OCI-LY3 (cell line): ENCODE results near the gene FCER2.

Experiments
- H2AFZ ChIP-seq: fragments of 200-600, 300-600 bp; shearing (Covaris generic); 2 replicates; pipeline ENCODE4 v1.6.0; 2014; ENCODE audit warnings: antibody characterized with exemption, low read depth, low read length
- H3K27ac ChIP-seq: fragments of 200-600, 300-600 bp; sonication (generic); 2 replicates; pipeline ENCODE4 v1.5.1; 2014; ENCODE audit warnings: mild to moderate bottlenecking, low read length, moderate library complexity, mixed read lengths
- H3K27me3 ChIP-seq: fragments of 200-600, 300-600 bp; sonication (generic); 2 replicates; pipeline ENCODE4 v1.6.1; 2014; ENCODE audit warnings: low read depth, low read length, mixed read lengths
- H3K36me3 ChIP-seq: fragments of 200-600, 300-600 bp; sonication (generic); replicated peaks from 2 replicates; pipeline ENCODE3; 2014; ENCODE audit warnings: low read depth, low read length, mixed read lengths
- H3K4me1 ChIP-seq: fragments of 300-600, 200-600 bp; sonication (generic); 2 replicates; pipeline ENCODE4 v1.6.1; 2014; ENCODE audit warnings: low read length, mixed read lengths
- H3K4me2 ChIP-seq: fragments of 200-600, 300-600 bp; sonication (generic); 2 replicates; pipeline ENCODE4 v1.6.1; 2014; ENCODE audit warnings: low read length, mixed read lengths
- H3K4me3 ChIP-seq: fragments of 300-600, 200-600 bp; sonication (generic); 2 replicates; pipeline ENCODE4 v1.5.1; 2014; ENCODE audit warnings: antibody characterized with exemption, mild to moderate bottlenecking, low read length, moderate library complexity
- H3K79me2 ChIP-seq: fragments of 300-600, 200-600 bp; shearing (Covaris generic); 2 replicates; pipeline ENCODE4 v1.6.1; 2014; ENCODE audit warnings: mild to moderate bottlenecking, low read length, mixed read lengths
- H3K9ac ChIP-seq: fragments of 300-600, 200-600 bp; shearing (Covaris generic); 2 replicates; pipeline ENCODE4 v1.6.0; 2014; ENCODE audit warnings: mild to moderate bottlenecking, low read length, moderate library complexity
- H3K9me3 ChIP-seq: fragments of 200-600, 300-600 bp; shearing (Covaris generic); 2 replicates; pipeline ENCODE4 v1.6.1; 2014; ENCODE audit warnings: low read length, mixed read lengths; ENCODE audit not compliant: insufficient read depth
- H4K20me1 ChIP-seq: fragments of 200-600, 300-600 bp; sonication (generic); 2 replicates; pipeline ENCODE4 v1.6.1; 2016; ENCODE audit warnings: low read length, mixed read lengths; ENCODE audit not compliant: insufficient read depth
- EZH2phosphoT487 ChIP-seq: fragments of 200-600 bp; shearing (Covaris generic); IDR thresholded peaks from 2 replicates; pipeline ENCODE4 v1.6.1; 2018; ENCODE audit warnings: antibody characterized with exemption, mixed run types, low read depth
- TF ChIP-seq, protein P1 (sequence below): fragments of 200-600, 300-600 bp; sonication (generic); IDR thresholded peaks from 2 replicates; pipeline ENCODE4 v1.5.1; 2014; ENCODE audit warnings: antibody characterized with exemption, low read length, low read depth

Gene FCER2

GRCh38 chr19:7655581-7655980, 46.4 kb downstream of the FCER2 start:
- Histone ChIP-seq H4K20me1 (no peaks in the 10 kb centered on the region), H3K9ac (no peak overlapping the region), H2AFZ (no peak overlapping the region), H3K9me3 (no peaks in the 10 kb centered on the region), H3K79me2 (no peaks in the 10 kb centered on the region), H3K27ac (no peak overlapping the region), H3K4me3 (no peak overlapping the region), H3K4me1 (peaks cover 2% of the 10 kb centered on the region; the same call in 1 of the 2 replicates), H3K27me3 (peaks cover 10% of the 10 kb centered on the region), H3K4me2 (no peak overlapping the region), H3K36me3 (no peaks in the 10 kb centered on the region)
- no peak for TF ChIP-seq EZH2phosphoT487
- TF ChIP-seq, protein P1, sequence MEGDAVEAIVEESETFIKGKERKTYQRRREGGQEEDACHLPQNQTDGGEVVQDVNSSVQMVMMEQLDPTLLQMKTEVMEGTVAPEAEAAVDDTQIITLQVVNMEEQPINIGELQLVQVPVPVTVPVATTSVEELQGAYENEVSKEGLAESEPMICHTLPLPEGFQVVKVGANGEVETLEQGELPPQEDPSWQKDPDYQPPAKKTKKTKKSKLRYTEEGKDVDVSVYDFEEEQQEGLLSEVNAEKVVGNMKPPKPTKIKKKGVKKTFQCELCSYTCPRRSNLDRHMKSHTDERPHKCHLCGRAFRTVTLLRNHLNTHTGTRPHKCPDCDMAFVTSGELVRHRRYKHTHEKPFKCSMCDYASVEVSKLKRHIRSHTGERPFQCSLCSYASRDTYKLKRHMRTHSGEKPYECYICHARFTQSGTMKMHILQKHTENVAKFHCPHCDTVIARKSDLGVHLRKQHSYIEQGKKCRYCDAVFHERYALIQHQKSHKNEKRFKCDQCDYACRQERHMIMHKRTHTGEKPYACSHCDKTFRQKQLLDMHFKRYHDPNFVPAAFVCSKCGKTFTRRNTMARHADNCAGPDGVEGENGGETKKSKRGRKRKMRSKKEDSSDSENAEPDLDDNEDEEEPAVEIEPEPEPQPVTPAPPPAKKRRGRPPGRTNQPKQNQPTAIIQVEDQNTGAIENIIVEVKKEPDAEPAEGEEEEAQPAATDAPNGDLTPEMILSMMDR: no peak

- Histone ChIP-seq H3K4me3 (no peak overlapping the region), H2AFZ (no peak overlapping the region), H3K4me2 (no peak overlapping the region), H3K27ac (no peak overlapping the region), H3K9ac (no peak overlapping the region), H3K9me3 (no peaks in the 10 kb centered on the region), H4K20me1 (no peaks in the 10 kb centered on the region), H3K4me1 (peaks cover 2% of the 10 kb centered on the region; the same call in 1 of the 2 replicates), H3K36me3 (no peaks in the 10 kb centered on the region), H3K79me2 (no peaks in the 10 kb centered on the region), H3K27me3 (peaks cover 10% of the 10 kb centered on the region)
- no peak for TF ChIP-seq EZH2phosphoT487
- TF ChIP-seq, protein P1: no peak
These were observed 47.5 kb downstream of the FCER2 start for GRCh38 chr19:7654401-7654800.

DNA sequence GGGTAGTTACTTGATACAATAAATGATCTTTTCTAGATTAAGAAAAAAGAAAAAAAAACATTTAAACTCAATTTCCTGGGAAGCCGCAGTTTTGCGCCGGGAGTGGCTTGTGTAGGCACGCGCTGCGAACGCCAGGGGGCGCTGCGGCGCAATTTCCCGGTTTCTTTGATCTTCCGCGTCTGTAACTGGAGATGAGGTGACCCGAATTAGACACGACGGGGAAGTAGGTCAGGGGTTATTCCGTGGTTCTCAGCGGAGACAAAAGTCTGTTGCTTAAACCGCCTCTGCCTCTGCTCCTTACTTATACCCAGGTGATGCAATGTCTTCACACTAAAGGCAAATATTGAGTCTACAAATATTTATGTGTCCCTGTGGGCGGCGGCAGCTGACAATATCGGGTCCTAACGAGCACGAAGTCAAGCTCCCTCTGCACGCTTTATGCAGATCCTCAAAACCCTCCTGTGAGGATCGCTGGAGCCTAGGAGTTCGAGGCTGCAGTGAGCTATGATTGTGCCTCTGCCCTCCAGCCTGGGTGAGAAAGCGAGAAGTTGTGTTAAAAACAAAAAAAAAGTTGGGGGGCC, 49.8 kb downstream of the FCER2 start:
- H2AFZ ChIP-seq: peak overlapping the region; percentile 81
- H3K4me2 ChIP-seq: peak overlapping the region; percentile 71
- H4K20me1 ChIP-seq: no peaks in the 10 kb centered on the region
- peak overlapping the region; percentile 33 for H3K9ac ChIP-seq
- no peaks in the 10 kb centered on the region for H3K9me3 ChIP-seq
- 0 out of 2 replicates have a peak, but pooled peaks cover 3% of the 10 kb centered on the region for H3K27me3 ChIP-seq
- peaks cover 2% of the 10 kb centered on the region for H3K36me3 ChIP-seq
- no peak overlapping the region for H3K27ac ChIP-seq
- no peaks in the 10 kb centered on the region for H3K79me2 ChIP-seq
- H3K4me3 ChIP-seq: peak overlapping the region; percentile 70
- H3K4me1 ChIP-seq: peaks cover 2% of the 10 kb centered on the region; the same call in 1 of the 2 replicates
- TF ChIP-seq, protein P1: peak; percentile 98
- no peak for TF ChIP-seq EZH2phosphoT487

DNA sequence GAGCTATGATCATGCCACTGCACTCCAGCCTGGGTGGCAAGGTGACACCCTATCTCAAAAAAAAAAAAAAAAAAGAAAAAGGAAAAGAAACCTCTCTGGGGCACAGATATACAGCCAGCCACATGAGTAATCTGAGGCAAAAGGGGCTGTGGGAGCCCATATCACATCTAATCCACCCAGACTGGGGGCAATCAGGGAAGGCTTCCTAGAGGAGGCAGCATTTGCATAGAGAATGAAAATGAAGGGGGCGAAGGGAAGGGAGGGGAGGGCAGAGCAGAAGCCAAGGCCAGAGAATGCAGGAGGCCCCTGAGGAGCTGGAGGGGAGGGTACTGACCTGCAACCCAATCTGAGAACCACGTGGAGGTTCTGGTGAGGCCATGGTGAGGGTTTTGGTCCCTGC, 51.8 kb downstream of the FCER2 start:
- H3K9me3 ChIP-seq: no peaks in the 10 kb centered on the region
- H3K36me3 ChIP-seq: peaks cover 11% of the 10 kb centered on the region

More for the DNA sequence above, 51.8 kb downstream of the FCER2 start:
- H3K4me1 ChIP-seq: peaks cover 19% of the 10 kb centered on the region
- no peaks in the 10 kb centered on the region for H4K20me1 ChIP-seq
- no peak for TF ChIP-seq EZH2phosphoT487
- H3K79me2 ChIP-seq: no peaks in the 10 kb centered on the region
- H2AFZ ChIP-seq: no peak overlapping the region
- no peak overlapping the region for H3K4me3 ChIP-seq
- H3K9ac ChIP-seq: no peak overlapping the region
- no peak overlapping the region for H3K4me2 ChIP-seq
- 0 out of 2 replicates have a peak, but pooled peaks cover 3% of the 10 kb centered on the region for H3K27me3 ChIP-seq
- no peak overlapping the region for H3K27ac ChIP-seq
